ENCODE measurements around the gene TJAP1. TPM values are rescaled to one million over a fixed set of nuclear protein-coding genes. Genes with fewer than 3 reads are reported as not detected.
A peak's percentile ranks its signal among the peaks of the same experiment; 100 is the strongest.

Gene TJAP1
- polyA plus RNA-seq, 1 donor (not counting 4 experiments of a cell fraction or from before 2014, with no cell fraction given) = 23.3 TPM

DNA sequence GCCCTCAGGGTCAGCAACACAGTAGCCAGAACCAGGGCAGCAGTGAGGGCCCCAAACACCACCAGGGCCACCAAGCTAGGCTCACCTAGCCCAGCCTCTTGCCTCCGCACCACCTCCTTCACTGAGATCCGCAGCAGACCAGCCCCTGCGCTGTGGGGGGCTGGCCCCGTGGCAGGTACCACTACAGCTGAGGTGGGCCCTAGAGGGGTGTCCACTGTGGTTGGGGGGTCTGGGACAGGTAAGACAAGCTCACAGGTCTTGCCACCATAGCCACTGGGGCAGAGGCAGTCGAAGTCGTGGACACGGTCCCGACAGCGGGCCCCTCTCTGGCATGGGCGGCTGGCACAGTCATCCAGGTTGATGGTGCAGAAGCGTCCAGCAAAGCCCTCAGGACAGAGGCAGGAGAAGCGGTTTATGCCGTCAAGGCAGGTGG, 26.7 kb upstream of the TJAP1 start:
- DNase-seq (ENCODE audit: low read depth, low spot score) (no peak), FAIRE-seq (no peak)
- no peak overlapping the region for H3K27ac ChIP-seq (ENCODE audit: control insufficient read depth, insufficient read depth, low read length)
- TF ChIP-seq, protein P1, sequence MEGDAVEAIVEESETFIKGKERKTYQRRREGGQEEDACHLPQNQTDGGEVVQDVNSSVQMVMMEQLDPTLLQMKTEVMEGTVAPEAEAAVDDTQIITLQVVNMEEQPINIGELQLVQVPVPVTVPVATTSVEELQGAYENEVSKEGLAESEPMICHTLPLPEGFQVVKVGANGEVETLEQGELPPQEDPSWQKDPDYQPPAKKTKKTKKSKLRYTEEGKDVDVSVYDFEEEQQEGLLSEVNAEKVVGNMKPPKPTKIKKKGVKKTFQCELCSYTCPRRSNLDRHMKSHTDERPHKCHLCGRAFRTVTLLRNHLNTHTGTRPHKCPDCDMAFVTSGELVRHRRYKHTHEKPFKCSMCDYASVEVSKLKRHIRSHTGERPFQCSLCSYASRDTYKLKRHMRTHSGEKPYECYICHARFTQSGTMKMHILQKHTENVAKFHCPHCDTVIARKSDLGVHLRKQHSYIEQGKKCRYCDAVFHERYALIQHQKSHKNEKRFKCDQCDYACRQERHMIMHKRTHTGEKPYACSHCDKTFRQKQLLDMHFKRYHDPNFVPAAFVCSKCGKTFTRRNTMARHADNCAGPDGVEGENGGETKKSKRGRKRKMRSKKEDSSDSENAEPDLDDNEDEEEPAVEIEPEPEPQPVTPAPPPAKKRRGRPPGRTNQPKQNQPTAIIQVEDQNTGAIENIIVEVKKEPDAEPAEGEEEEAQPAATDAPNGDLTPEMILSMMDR (optimal IDR thresholded peaks at IDR 0.05 in 1 of 3, IDR thresholded peaks at IDR 0.05 in 1 of 3, conservative IDR thresholded peaks at IDR 0.05 in 1 of 3; ENCODE audit: extremely low read depth in 1 of 3, insufficient read depth in 2 of 3, low read length in 3 of 3) = no peak
- no peak for TF ChIP-seq EZH2 (IDR thresholded peaks at IDR 0.05; ENCODE audit: low read length)
- no peak overlapping the region for H2AFZ ChIP-seq (ENCODE audit: control insufficient read depth, low read length)
- peaks cover 4% of the 10 kb centered on the region for H3K79me2 ChIP-seq (ENCODE audit: control insufficient read depth, insufficient read depth, low read length)
- H3K9ac ChIP-seq (ENCODE audit: control insufficient read depth, extremely low read depth, insufficient read depth, low read length) = no peak overlapping the region
- dilution Hi-C loops (cut with MboI; ENCODE audit: extremely low pct_ligation_motif_present, low sequenced_read_pairs) = no loop called here
- no peaks in the 10 kb centered on the region for H3K9me3 ChIP-seq (ENCODE audit: control insufficient read depth, low read depth, low read length)
- no peaks in the 10 kb centered on the region for H3K9me1 ChIP-seq (ENCODE audit: control insufficient read depth, extremely low read depth, insufficient read depth, low read length)
- H3K4me3 ChIP-seq (ENCODE audit: control insufficient read depth in 2 of 3, extremely low read depth in 1 of 3, insufficient read depth in 2 of 3, low read depth in 1 of 3, low read length in 3 of 3) = no peak overlapping the region
- H3K27me3 ChIP-seq (ENCODE audit: control insufficient read depth, extremely low read depth, insufficient read depth, low read length) = no peaks in the 10 kb centered on the region
- H4K20me1 ChIP-seq (ENCODE audit: control insufficient read depth, extremely low read depth, insufficient read depth, low read length) = peaks cover 6% of the 10 kb centered on the region
- peaks cover 24% of the 10 kb centered on the region for H3K4me1 ChIP-seq (ENCODE audit: control insufficient read depth, extremely low read depth, insufficient read depth, low read length)
- H3K36me3 ChIP-seq (ENCODE audit: control insufficient read depth in 2 of 2, extremely low read depth in 1 of 2, insufficient read depth in 2 of 2, low read length in 2 of 2) = peaks cover 39% of the 10 kb centered on the region in 2 experiments
- H3K4me2 ChIP-seq (ENCODE audit: control insufficient read depth, extremely low read depth, insufficient read depth, low read depth, low read length) = no peak overlapping the region

DNA sequence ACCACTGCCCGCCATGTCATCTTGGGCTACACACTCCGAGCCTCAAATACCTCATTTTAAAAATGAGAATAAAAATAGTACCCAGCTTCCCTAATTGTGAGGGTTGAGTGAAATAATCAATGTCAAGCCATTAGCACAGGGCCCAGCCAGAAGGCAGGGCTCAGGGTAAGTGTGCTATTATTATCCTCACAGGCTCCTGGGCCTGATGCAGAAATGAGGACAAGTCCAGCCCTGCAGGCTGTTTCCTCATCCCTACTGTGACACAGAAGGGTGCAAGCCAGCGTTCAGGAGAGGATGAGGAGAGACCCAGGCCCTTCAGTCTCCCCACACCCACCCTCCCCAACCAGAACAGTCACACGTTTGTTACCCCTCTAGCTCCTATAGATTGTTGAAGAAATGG, 26.0 kb upstream of the TJAP1 start:
- peak; percentile 93 for FAIRE-seq
- Histone ChIP-seq H3K4me2 (ENCODE audit: control insufficient read depth, extremely low read depth, insufficient read depth, low read depth, low read length) (no peak overlapping the region), H3K36me3 (ENCODE audit: control insufficient read depth in 2 of 2, extremely low read depth in 1 of 2, insufficient read depth in 2 of 2, low read length in 2 of 2) (peaks cover 33% of the 10 kb centered on the region in 2 experiments), H3K27ac (ENCODE audit: control insufficient read depth, insufficient read depth, low read length) (no peak overlapping the region), H3K4me1 (ENCODE audit: control insufficient read depth, extremely low read depth, insufficient read depth, low read length) (peaks cover 29% of the 10 kb centered on the region), H2AFZ (ENCODE audit: control insufficient read depth, low read length) (no peak overlapping the region), H3K27me3 (ENCODE audit: control insufficient read depth, extremely low read depth, insufficient read depth, low read length) (no peaks in the 10 kb centered on the region), H4K20me1 (ENCODE audit: control insufficient read depth, extremely low read depth, insufficient read depth, low read length) (peaks cover 6% of the 10 kb centered on the region), H3K9ac (ENCODE audit: control insufficient read depth, extremely low read depth, insufficient read depth, low read length) (no peak overlapping the region), H3K4me3 (ENCODE audit: control insufficient read depth in 2 of 3, extremely low read depth in 1 of 3, insufficient read depth in 2 of 3, low read depth in 1 of 3, low read length in 3 of 3) (no peak overlapping the region), H3K79me2 (ENCODE audit: control insufficient read depth, insufficient read depth, low read length) (peaks cover 4% of the 10 kb centered on the region), H3K9me3 (ENCODE audit: control insufficient read depth, low read depth, low read length) (no peaks in the 10 kb centered on the region), H3K9me1 (ENCODE audit: control insufficient read depth, extremely low read depth, insufficient read depth, low read length) (no peaks in the 10 kb centered on the region)
- TF ChIP-seq, protein P1 (optimal IDR thresholded peaks at IDR 0.05 in 1 of 3, IDR thresholded peaks at IDR 0.05 in 1 of 3, conservative IDR thresholded peaks at IDR 0.05 in 1 of 3; ENCODE audit: extremely low read depth in 1 of 3, insufficient read depth in 2 of 3, low read length in 3 of 3) = no peak
- TF ChIP-seq EZH2 (IDR thresholded peaks at IDR 0.05; ENCODE audit: low read length) = no peak
- no peak for DNase-seq (ENCODE audit: low read depth, low spot score)
- dilution Hi-C loops (cut with MboI; ENCODE audit: extremely low pct_ligation_motif_present, low sequenced_read_pairs) = no loop called here

Measured in keratinocyte (primary cell).